Measurements from ENCODE around the gene CEP70.

The CEP70 gene

GRCh38 chr3:138448631-138449030 lies 145.4 kb downstream of the CEP70 start:
- DNase-seq, result no peak

DNA sequence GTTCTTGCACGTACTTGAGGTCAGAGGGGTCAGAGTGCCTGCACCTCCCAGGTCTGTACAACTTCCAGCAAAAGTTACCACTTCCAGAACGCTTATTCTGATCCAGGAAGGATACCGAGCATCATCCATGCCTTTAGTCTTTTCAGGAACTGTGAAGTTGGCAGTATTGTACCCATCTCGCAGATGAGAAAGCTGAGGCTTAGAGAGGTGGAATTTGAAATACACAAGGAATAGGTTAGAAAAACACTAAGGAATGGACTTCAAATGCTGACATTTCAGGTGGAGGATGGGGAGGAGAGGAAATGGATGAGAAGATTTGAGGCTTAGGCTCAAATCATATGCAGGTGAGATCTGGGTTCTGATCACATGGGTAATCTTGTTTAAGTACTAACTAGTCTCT lies 148.4 kb downstream of the CEP70 start:
- no peak for DNase-seq

DNA sequence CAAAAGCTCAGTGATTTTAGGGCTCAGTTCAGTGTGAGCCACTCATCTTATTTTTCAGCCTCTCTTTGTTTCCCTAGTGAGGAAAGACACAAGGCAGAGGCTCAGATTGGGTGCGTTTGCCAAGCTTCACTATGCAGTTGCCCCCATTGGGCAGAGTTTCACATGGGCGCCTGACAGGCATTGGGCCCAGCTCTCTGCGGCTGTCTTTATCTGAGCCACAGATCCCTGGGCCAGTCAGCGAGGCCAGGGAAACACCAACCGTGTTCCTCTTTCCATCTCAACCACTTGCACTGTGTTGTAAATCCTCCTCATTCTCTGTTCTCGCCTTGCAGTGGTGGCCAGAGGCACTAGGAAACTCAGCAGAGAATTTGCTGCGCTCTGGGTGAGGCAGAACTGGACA lies 148.8 kb downstream of the CEP70 start:
- no peak for DNase-seq
